A673 (cell line): ENCODE measurements around the gene MYBPC3. TPM values are rescaled to one million over a fixed set of nuclear protein-coding genes. Genes with fewer than 3 reads are reported as not detected.

ENCODE experiments used
- BruUV-seq: library from RNA; stranded (reverse); fragments of 400-500 nt; replicated peaks from 2 replicates; lab custom pipeline; 2021; lab: Mats Ljungman, UMichigan
- CTCF ChIA-PET: fragments of 300-600 bp; sonication (Branson Sonifier 250); formaldehyde crosslinking; loops from one replicate; lab custom pipeline; 2022; ENCODE audit warnings: antibody characterized with exemption; lab: Charles Lee
- POLR2A ChIA-PET: fragments of 300-600 bp; sonication (Branson Sonifier 250); formaldehyde crosslinking; loops from one replicate; lab custom pipeline; 2022; ENCODE audit warnings: antibody characterized with exemption; ENCODE audit not compliant: low non-redundant PET; lab: Charles Lee
- DNase-seq: peaks from one replicate; pipeline ENCODE4 v3.0.0-alpha.2; 2015; ENCODE audit warnings: low spot score
- H3K27ac ChIP-seq: fragments of 200-600 bp; sonication (generic); 2 replicates; pipeline ENCODE4 v1.5.1; 2016; ENCODE audit warnings: mixed run types, low read depth, mild to moderate bottlenecking, mixed read lengths, antibody characterized with exemption, low read length; ENCODE audit not compliant: poor library complexity, severe bottlenecking
- H3K27me3 ChIP-seq: fragments of 200-600 bp; sonication (generic); replicated peaks from 2 replicates; pipeline ENCODE4 v1.6.1; 2017; ENCODE audit warnings: mixed run types, low read depth, mild to moderate bottlenecking, mixed read lengths, antibody characterized with exemption, low read length; ENCODE audit not compliant: insufficient read depth, poor library complexity
- H3K36me3 ChIP-seq: fragments of 200-600 bp; sonication (generic); 2 replicates; pipeline ENCODE4 v1.6.1; 2016; ENCODE audit warnings: mixed run types, mild to moderate bottlenecking, mixed read lengths, antibody characterized with exemption, low read length; ENCODE audit not compliant: insufficient read depth, poor library complexity, severe bottlenecking
- H3K4me1 ChIP-seq: fragments of 200-600 bp; sonication (generic); 2 replicates; pipeline ENCODE4 v1.6.1; 2017; ENCODE audit warnings: mixed run types, mild to moderate bottlenecking, mixed read lengths, antibody characterized with exemption, low read length; ENCODE audit not compliant: insufficient read depth, poor library complexity, severe bottlenecking
- H3K4me3 ChIP-seq: fragments of 200-600 bp; sonication (generic); 2 replicates; pipeline ENCODE4 v1.5.1; 2016; ENCODE audit warnings: low read depth, mixed run types, mild to moderate bottlenecking, mixed read lengths, low read length; ENCODE audit not compliant: poor library complexity, severe bottlenecking
- H3K9me3 ChIP-seq: fragments of 200-600 bp; sonication (generic); 2 replicates; pipeline ENCODE4 v1.6.1; 2016; ENCODE audit warnings: mixed run types, low read depth, mild to moderate bottlenecking, mixed read lengths, antibody characterized with exemption, low read length; ENCODE audit not compliant: poor library complexity, severe bottlenecking
- EZH2 ChIP-seq: fragments of 200-600 bp; sonication (generic); IDR thresholded peaks from 2 replicates; pipeline ENCODE4 v1.6.1; 2017; ENCODE audit warnings: borderline replicate concordance, low read depth, mild to moderate bottlenecking, mixed read lengths, antibody characterized with exemption, low read length; ENCODE audit not compliant: poor library complexity, severe bottlenecking
- intact Hi-C: fragments of 100-400 bp; cut with micrococcal nuclease; formaldehyde crosslinking; loops from one replicate; pipeline ENCODE4 v1.10.0; 2022; ENCODE audit not compliant: unreplicated experiment
- total RNA-seq: library from RNA; stranded (reverse); gene quantifications from 2 replicates; pipeline ENCODE4 v1.2.3, GENCODE V29; 2021
- TF ChIP-seq, protein P1 (sequence below): fragments of 300-800, 200-600 bp; sonication (generic); conservative IDR thresholded peaks from 2 replicates; pipeline ENCODE4 v1.5.1; 2017; ENCODE audit warnings: low read depth, mild to moderate bottlenecking, antibody characterized with exemption, low read length, moderate library complexity, mixed read lengths

MYBPC3 gene
- total RNA-seq, 1 experiment from 2014 or later, result not detected

DNA sequence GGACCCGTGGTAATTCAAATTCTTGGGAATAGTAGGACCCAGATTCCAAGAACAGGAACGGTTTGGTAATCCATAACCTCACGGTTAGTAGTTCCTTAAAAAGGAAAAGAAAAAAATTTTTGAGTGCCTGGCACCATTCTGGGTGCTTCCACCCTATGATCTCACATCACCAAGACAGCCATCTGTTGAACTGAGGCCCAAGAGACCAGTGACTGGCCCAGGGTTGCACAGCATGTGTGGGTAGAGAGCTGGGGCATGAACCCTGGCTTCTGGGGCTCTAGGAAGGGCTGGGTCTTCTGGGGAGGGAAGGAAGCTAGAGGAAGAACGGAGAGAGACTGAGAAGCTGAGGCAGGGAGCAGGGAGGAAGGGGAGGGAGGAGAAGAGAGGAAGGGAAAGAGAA is 30.6 kb upstream of the MYBPC3 start:
- TF ChIP-seq, protein P1, sequence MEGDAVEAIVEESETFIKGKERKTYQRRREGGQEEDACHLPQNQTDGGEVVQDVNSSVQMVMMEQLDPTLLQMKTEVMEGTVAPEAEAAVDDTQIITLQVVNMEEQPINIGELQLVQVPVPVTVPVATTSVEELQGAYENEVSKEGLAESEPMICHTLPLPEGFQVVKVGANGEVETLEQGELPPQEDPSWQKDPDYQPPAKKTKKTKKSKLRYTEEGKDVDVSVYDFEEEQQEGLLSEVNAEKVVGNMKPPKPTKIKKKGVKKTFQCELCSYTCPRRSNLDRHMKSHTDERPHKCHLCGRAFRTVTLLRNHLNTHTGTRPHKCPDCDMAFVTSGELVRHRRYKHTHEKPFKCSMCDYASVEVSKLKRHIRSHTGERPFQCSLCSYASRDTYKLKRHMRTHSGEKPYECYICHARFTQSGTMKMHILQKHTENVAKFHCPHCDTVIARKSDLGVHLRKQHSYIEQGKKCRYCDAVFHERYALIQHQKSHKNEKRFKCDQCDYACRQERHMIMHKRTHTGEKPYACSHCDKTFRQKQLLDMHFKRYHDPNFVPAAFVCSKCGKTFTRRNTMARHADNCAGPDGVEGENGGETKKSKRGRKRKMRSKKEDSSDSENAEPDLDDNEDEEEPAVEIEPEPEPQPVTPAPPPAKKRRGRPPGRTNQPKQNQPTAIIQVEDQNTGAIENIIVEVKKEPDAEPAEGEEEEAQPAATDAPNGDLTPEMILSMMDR, result no peak
- TF ChIP-seq EZH2, result no peak
- H3K9me3 ChIP-seq, result no peaks in the 10 kb centered on the region
- no TSS peak for BruUV-seq
- no peak for DNase-seq
- no peak overlapping the region for H3K27ac ChIP-seq
- intact Hi-C loops, result no loop called here
- CTCF ChIA-PET, result no interaction called here
- H3K4me1 ChIP-seq, result no peaks in the 10 kb centered on the region
- no peaks in the 10 kb centered on the region for H3K27me3 ChIP-seq
- no peaks in the 10 kb centered on the region for H3K36me3 ChIP-seq
- POLR2A ChIA-PET, result no interaction called here
- H3K4me3 ChIP-seq, result no peak overlapping the region

DNA sequence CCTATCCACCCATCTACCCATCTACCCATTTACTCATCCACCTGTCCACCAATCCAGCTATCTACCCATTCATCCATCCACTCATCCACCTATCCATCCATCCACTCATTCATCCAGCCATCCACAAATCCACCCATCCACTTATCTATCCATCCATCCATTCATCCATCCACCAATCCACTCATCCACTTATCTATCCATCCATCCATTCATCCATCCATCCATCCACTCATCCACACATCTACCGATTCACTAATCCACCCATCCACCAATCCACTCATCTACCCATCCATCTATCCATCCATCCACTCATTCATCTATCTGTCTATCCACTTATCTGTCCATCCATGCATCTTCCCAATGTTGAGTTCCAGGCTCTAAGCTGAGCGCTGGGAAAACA is 27.6 kb upstream of the MYBPC3 start:
- no TSS peak for BruUV-seq
- ChIA-PET POLR2A (no interaction called here), CTCF (no interaction called here)
- Histone ChIP-seq H3K4me1 (no peaks in the 10 kb centered on the region), H3K9me3 (no peaks in the 10 kb centered on the region), H3K27me3 (no peaks in the 10 kb centered on the region), H3K4me3 (no peak overlapping the region), H3K36me3 (no peaks in the 10 kb centered on the region), H3K27ac (no peak overlapping the region)
- DNase-seq, result no peak
- TF ChIP-seq, protein P1, result no peak
- TF ChIP-seq EZH2, result no peak
- intact Hi-C loops, result no loop called here

DNA sequence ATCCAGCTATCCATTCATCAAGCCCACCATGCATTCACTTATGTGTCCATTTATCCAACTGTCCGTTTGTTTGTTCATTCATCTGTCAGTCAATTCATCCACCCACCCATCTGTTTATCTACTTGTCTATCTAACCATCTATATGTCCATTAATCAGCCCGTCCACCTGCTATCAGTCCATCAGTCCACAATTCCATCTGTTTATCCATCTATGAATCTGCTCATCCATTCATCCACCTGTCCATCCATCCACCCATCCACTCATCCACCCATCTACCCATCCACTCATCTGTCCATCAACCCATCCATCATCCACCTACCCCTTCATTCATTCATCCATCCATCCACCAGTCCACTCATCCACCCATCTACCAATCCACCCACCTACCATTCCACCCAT is 26.8 kb upstream of the MYBPC3 start:
- Histone ChIP-seq H3K27me3 (no peaks in the 10 kb centered on the region), H3K4me3 (no peak overlapping the region), H3K36me3 (no peaks in the 10 kb centered on the region), H3K4me1 (no peaks in the 10 kb centered on the region), H3K9me3 (no peaks in the 10 kb centered on the region), H3K27ac (no peak overlapping the region)
- intact Hi-C loops, result loop anchor here (10.0 kb wide), 1 partner anchor 735 kb away; no protein-coding TSS in a partner anchor
- CTCF ChIA-PET, result no interaction called here
- no TSS peak for BruUV-seq
- DNase-seq, result no peak
- POLR2A ChIA-PET, result no interaction called here
- TF ChIP-seq EZH2, result no peak
- TF ChIP-seq, protein P1, result no peak
